Breast epithelium (tissue), 3 donors: ENCODE measurements around the gene GYS2.

Experiments
- POLR2A ChIP-seq: fragments of 450-650 bp; IDR thresholded peaks from one replicate; pipeline ENCODE4 v1.6.1; 2016; ENCODE audit warnings: antibody characterized with exemption, mild to moderate bottlenecking, moderate library complexity
- POLR2AphosphoS5 ChIP-seq, 3 donors: sonication (generic); formaldehyde crosslinking; IDR thresholded peaks; one replicate each; pipeline ENCODE4 v1.6.1; 2017; ENCODE audit warnings: antibody characterized with exemption in 3 of 3
- TF ChIP-seq, protein P1 (sequence below), 3 donors: fragments of 450-650 bp; IDR thresholded peaks; one replicate each; pipeline ENCODE4 v1.5.1; 2016 to 2017; ENCODE audit warnings: antibody characterized with exemption in 3 of 3, mild to moderate bottlenecking in 3 of 3, moderate library complexity in 3 of 3

DNA sequence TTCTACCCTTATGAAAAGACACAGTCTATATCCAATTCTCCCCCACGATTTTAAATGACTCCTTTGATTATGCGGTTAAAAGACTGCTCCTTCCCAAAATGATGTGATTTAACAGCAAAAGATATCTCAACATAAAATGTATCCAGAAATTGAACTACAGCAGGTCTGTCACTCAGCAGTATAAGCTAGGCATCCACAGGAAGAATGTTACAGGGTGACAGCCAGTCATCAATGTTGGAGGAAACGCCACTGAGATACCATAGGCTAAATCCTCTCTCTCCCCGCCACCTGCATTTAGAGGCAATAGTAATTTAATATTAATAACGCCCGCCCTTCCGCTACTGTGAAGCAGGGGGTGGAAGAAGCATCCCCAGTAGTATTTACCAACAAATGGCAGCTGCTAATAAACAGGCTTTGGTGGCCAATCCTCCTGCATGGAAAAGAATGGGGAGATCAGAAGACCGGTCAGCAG is 103.8 kb downstream of the GYS2 start:
- TF ChIP-seq, protein P1, sequence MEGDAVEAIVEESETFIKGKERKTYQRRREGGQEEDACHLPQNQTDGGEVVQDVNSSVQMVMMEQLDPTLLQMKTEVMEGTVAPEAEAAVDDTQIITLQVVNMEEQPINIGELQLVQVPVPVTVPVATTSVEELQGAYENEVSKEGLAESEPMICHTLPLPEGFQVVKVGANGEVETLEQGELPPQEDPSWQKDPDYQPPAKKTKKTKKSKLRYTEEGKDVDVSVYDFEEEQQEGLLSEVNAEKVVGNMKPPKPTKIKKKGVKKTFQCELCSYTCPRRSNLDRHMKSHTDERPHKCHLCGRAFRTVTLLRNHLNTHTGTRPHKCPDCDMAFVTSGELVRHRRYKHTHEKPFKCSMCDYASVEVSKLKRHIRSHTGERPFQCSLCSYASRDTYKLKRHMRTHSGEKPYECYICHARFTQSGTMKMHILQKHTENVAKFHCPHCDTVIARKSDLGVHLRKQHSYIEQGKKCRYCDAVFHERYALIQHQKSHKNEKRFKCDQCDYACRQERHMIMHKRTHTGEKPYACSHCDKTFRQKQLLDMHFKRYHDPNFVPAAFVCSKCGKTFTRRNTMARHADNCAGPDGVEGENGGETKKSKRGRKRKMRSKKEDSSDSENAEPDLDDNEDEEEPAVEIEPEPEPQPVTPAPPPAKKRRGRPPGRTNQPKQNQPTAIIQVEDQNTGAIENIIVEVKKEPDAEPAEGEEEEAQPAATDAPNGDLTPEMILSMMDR (IDR thresholded peaks at IDR 0.05), result no peak
- no peak for TF ChIP-seq POLR2AphosphoS5 (IDR thresholded peaks at IDR 0.05)
- TF ChIP-seq POLR2A, result no peak
